Measurements from ENCODE around the gene SQSTM1. TPM values are rescaled to one million over a fixed set of nuclear protein-coding genes. Genes with fewer than 3 reads are reported as not detected.
A peak's percentile ranks its signal among the peaks of the same experiment; 100 is the strongest.

The SQSTM1 gene
- total RNA-seq, 1 donor from 2014 or later: 146 TPM

DNA sequence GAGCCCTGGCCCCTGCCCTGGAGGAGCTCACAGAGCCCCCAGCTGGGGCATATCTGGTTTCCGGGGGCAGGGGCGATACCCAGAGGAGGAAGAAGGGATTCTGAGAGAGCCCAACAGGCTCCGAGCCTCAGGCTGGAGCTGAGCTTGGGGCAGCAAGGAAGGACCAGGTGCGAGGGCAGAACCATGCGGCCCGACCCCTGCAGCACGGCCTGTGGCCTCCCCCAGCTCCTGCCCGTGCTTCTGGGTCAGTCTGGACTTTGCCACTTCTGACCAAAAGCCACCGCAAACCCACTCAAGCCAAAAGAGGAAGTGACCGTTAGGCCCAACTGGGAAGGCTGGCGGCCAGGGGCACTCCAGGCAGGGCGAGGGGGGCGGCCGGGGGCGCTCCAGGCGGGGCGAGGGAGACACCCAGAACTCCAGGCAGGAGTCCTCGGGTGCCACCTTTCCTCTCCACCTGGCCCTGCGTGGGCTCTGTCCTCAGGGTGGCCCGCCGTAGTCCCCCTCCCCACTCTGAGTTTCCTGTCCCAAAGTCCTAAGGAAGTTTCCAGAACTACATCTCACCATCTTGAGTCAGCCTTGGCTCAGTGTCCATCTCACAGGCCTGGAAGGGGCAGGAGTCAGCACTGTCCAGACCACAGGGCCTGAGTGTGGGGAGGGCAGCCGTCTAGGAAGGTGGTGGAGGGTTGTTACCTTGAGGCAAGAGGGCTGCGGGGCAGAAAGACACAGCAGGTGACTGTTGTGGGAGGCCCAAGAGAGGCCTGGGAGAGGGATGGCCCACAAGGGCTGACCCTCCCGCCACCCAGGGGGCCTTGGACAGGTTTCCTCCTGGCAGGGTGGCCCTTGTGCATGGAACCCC lies 27.9 kb upstream of the SQSTM1 start:
- TF ChIP-seq, protein P1, sequence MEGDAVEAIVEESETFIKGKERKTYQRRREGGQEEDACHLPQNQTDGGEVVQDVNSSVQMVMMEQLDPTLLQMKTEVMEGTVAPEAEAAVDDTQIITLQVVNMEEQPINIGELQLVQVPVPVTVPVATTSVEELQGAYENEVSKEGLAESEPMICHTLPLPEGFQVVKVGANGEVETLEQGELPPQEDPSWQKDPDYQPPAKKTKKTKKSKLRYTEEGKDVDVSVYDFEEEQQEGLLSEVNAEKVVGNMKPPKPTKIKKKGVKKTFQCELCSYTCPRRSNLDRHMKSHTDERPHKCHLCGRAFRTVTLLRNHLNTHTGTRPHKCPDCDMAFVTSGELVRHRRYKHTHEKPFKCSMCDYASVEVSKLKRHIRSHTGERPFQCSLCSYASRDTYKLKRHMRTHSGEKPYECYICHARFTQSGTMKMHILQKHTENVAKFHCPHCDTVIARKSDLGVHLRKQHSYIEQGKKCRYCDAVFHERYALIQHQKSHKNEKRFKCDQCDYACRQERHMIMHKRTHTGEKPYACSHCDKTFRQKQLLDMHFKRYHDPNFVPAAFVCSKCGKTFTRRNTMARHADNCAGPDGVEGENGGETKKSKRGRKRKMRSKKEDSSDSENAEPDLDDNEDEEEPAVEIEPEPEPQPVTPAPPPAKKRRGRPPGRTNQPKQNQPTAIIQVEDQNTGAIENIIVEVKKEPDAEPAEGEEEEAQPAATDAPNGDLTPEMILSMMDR (IDR thresholded peaks at IDR 0.05; ENCODE audit: unreplicated experiment): no peak
- Mint-ChIP-seq H3K4me1 (no peaks in the 10 kb centered on the region), H3K27me3 (ENCODE audit: low read depth) (peaks cover 2% of the 10 kb centered on the region), H3K36me3 (peaks cover 9% of the 10 kb centered on the region), H3K9me3 (no peaks in the 10 kb centered on the region), H3K4me3 (peak overlapping the region; percentile 28), H3K27ac (no peak overlapping the region)
- no peak for DNase-seq (ENCODE audit: low spot score in 2 of 2, unreplicated experiment in 2 of 2)

DNA sequence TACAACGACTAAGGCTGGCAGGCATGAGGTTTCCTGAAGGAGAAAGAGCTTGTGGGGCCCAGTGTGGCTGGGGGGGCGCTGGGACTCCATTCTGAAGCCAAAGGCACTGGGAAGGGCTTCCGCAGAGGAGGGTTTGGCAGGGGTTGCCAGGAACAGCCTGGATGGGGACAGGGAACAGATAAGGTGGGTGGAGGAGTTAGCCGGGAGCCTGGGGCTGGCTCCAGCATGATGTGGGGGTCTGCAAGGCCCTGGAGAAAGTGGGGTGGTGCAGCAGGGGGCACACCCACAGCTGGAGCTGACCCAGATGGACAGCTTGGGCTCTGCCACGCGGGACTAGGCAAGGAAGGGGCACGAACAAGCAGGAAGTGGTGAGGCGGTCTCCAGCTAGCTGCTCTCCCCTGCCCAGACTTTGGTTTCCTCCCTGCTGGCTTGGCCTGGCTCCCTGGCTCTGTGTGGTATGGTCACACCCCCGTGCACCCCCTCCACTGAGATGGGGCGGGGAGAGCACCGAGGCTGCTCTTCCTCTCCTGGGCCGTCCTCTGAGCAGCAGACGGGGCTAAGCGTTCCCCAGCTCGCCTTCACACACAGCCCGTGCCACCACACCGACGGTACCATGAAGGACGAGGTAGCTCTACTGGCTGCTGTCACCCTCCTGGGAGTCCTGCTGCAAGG lies 27.1 kb upstream of the SQSTM1 start, which contains the start of gene LTC4S:
Gene LTC4S (plus strand): TSS at position 519 of the 672 bp plus-strand sequence. CDS start 95 bp downstream, at position 614.
- Mint-ChIP-seq H3K27me3 (ENCODE audit: low read depth) (peaks cover 2% of the 10 kb centered on the region), H3K9me3 (no peaks in the 10 kb centered on the region), H3K4me1 (no peaks in the 10 kb centered on the region), H3K4me3 (peak within 1 kb of the TSS; percentile 65), H3K36me3 (peaks cover 6% of the 10 kb centered on the region), H3K27ac (no peak within 1 kb of the TSS)
- TF ChIP-seq, protein P1 (IDR thresholded peaks at IDR 0.05; ENCODE audit: unreplicated experiment): no peak
- no peak for DNase-seq (ENCODE audit: low spot score in 2 of 2, unreplicated experiment in 2 of 2)

DNA sequence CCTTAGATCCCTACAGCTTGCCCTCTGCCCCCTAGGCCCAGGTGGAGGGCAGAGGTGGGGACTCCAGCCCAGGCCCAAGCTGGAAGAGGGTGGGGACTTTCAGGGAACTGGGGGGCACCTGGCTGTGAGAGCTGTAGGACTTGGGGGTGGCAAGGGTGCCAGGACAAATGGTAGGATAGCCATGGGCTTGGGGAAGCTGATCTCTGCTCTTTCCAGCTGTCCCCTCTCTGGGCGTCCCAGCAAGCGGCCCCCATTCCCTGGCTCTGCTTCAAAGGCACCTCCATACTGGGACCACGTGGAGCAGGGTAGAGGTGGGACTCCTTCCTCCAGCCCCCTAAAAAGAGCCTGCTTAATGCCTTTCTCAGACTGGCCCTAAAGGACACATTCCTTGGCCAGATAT lies 26.5 kb upstream of the SQSTM1 start:
- Mint-ChIP-seq H3K4me3 (peak overlapping the region; percentile 65), H3K36me3 (peaks cover 6% of the 10 kb centered on the region), H3K9me3 (no peaks in the 10 kb centered on the region), H3K4me1 (no peaks in the 10 kb centered on the region), H3K27me3 (ENCODE audit: low read depth) (peaks cover 2% of the 10 kb centered on the region), H3K27ac (no peak overlapping the region)
- no peak for DNase-seq (ENCODE audit: low spot score in 2 of 2, unreplicated experiment in 2 of 2)
- TF ChIP-seq, protein P1 (IDR thresholded peaks at IDR 0.05; ENCODE audit: unreplicated experiment): no peak

DNA sequence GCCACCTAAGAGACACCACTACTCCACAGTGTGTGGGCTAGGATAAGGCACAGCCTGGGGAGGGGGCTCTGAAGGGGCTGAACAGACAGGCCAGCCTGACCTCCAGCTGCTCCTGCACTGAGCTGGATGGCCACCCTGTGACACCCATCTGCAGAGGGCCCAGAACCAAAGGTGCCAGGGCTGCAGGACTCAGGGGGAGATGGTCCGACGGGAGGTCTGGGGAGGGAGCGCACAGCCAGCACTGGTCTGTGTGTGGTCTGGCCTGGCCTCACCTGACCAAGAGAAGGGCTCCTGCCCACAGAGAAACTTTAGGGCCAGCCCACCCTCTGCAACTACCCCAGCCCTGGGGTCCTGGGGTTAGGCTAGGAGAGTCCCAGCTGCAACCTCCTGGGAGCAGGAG lies 26.1 kb upstream of the SQSTM1 start:
- TF ChIP-seq, protein P1 (IDR thresholded peaks at IDR 0.05; ENCODE audit: unreplicated experiment): no peak
- Mint-ChIP-seq H3K36me3 (peaks cover 9% of the 10 kb centered on the region), H3K4me3 (peak overlapping the region; percentile 65), H3K9me3 (no peaks in the 10 kb centered on the region), H3K4me1 (no peaks in the 10 kb centered on the region), H3K27me3 (ENCODE audit: low read depth) (peaks cover 2% of the 10 kb centered on the region), H3K27ac (no peak overlapping the region)
- DNase-seq (ENCODE audit: low spot score in 2 of 2, unreplicated experiment in 2 of 2): no peak

DNA sequence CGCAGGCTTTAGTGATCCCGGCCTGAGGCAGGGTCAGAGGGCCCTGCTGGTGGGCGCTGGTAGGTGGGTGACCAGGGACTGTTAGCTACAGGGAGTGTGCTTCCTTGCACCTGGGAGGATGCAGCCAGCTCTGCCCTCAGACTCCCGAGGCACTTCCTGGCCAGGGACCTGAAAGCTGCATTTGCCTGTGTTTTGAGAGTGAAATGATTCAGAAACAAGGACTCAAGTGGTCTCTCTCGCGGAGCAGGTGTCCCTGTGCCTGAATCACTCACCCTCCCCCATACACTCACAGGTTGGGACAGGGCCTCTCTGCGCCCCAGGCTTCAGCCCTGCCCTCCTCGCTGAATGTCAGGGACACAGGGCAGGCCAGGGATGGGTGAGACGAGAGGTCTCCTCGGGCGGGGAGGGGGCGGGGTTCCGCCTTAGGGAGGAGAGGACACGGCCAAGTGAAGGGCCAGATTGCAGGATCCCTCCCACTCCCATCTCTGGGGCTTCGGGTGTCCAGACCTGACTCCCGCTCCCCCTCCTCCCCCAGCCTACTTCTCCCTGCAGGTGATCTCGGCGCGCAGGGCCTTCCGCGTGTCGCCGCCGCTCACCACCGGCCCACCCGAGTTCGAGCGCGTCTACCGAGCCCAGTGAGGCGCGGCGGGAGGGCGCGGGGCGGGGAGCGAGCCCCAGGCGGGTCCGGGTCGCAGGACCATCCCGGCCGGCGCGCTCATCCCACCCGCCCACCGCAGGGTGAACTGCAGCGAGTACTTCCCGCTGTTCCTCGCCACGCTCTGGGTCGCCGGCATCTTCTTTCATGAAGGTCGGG lies 25.4 kb upstream of the SQSTM1 start:
- Mint-ChIP-seq H3K4me1 (no peaks in the 10 kb centered on the region), H3K27ac (no peak overlapping the region), H3K4me3 (peak overlapping the region; percentile 65), H3K36me3 (peaks cover 10% of the 10 kb centered on the region), H3K9me3 (no peaks in the 10 kb centered on the region), H3K27me3 (ENCODE audit: low read depth) (peaks cover 2% of the 10 kb centered on the region)
- TF ChIP-seq, protein P1 (IDR thresholded peaks at IDR 0.05; ENCODE audit: unreplicated experiment): no peak
- DNase-seq (ENCODE audit: low spot score in 2 of 2, unreplicated experiment in 2 of 2): no peak
